Measurements from ENCODE around the gene PDX1. TPM values are rescaled to one million over a fixed set of nuclear protein-coding genes. Genes with fewer than 3 reads are reported as not detected.
A peak's percentile ranks its signal among the peaks of the same experiment; 100 is the strongest.

PDX1 gene
- polyA plus RNA-seq, 1 donor, result not detected

DNA sequence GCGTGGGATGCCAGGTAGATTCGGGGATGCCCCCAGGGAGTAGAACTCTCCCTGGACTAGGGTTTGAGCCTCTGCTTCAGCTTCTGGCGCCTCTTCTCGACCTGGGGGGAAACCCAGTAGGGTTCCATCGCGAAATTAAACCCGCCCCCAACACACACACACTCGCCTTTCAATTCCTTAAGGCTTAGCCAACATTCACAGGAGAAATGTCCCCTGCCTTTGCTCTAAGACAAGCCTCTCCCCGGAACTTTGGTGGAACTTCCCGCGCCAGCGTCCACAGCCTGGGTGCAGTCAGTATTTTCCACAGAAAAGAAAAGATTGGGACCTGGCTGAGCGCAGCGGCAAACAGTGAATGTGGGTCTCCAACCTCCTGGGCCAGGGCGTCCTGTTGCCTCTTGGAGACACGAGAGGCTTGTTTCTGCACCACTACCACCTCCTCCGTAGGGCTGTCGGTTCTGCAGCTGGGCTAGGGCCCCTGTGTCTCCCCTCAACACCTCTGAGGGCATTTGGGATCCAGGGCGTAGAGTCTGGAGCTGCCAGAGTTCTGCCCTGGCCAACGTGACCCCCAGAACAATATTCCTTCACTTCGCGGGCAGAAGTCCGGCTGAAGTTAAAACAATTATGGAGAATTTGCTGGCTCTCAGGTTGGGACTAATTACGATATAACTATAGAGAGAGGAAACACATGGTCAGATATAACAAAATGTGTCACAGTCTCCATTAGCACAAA lies 3.2 kb downstream of the PDX1 start:
- DNase-seq (ENCODE audit: low read depth), result no peak

- no peak for DNase-seq (ENCODE audit: low read depth)
Observed at GRCh38 chr13:27923794-27924528, 4.2 kb downstream of the PDX1 start.

GRCh38 chr13:27924529-27925141 lies 4.8 kb downstream of the PDX1 start:
- DNase-seq (ENCODE audit: low read depth), result no peak

DNA sequence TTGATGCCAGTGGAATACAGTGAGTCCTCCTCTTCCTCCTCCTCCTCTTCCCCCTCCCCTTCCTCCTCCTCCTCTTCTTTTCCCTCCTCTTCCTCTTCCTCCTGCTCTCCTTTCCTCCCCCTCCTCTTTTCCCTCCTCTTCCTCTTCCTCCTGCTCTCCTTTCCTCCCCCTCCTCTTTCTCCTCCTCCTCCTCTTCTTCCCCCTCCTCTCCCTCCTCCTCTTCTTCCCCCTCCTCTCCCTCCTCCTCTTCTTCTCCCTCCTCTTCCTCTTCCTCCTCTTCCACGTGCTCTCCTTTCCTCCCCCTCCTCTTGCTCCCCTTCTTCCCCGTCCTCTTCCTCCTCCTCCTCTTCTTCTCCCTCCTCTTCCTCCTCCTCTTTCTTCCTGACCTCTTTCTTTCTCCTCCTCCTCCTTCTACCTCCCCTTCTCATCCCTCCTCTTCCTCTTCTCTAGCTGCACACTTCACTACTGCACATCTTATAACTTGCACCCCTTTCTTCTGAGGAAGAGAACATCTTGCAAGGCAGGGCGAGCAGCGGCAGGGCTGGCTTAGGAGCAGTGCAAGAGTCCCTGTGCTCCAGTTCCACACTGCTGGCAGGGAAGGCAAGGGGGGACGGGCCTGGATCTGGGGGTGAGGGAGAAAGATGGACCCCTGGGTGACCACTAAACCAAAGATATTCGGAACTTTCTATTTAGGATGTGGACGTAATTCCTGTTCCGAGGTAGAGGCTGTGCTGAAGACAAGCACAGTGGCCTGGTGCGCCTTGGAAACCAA lies 5.6 kb downstream of the PDX1 start:
- no peak for DNase-seq (ENCODE audit: low read depth)

DNA sequence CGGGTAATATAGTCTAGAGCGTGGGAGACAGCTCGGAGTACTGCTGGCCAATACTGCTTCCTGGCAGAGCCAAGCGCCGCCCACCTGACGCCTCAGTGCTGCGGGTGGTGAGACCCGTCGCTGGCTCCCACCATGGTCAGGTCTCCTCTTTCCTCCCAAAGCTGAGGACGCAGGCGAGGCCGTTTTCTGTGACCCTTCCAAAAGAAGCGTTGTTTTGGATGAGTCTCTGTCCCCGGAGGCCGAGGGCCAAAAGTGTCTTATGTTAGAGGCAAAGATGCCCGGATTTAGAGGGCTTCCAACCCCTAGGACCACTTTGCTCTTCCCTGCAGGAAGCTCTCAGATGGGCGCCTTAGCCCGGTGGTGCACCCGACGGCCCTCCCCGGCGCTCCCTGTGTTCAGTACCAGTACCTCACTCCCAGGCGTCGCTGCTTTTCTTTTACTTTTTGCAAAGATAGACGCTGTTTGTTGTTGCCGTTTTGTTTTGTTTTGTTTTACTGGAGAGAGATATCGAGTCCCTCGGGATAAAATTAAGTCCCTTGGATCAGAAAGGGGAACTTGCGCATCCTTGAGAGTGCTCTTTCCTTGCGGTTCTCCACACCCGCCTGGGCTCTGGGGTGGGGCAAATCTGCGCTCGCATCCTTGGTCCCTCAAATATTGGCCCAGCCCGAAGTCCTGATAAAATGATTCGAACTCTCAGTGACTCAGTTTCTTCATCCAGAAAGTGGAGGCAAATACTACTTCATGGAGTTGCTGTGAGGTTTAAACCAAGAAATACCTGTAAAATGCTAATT lies 7.0 kb downstream of the PDX1 start:
- DNase-seq (ENCODE audit: low read depth), result no peak

- no peak for DNase-seq (ENCODE audit: low read depth)
Observed at GRCh38 chr13:27927444-27928352, 7.9 kb downstream of the PDX1 start.

DNA sequence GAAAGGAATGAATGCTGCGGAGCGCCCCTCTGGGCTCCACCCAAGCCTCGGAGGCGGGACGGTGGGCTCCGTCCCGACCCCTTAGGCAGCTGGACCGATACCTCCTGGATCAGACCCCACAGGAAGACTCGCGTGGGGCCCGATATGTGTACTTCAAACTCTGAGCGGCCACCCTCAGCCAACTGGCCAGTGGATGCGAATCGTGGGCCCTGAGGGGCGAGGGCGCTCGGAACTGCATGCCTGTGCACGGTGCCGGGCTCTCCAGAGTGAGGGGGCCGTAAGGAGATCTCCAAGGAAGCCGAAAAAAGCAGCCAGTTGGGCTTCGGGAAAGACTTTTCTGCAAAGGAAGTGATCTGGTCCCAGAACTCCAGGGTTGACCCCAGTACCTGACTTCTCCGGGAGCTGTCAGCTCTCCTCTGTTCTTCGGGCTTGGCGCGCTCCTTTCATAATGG lies 8.6 kb downstream of the PDX1 start:
- DNase-seq (ENCODE audit: low read depth), result no peak

DNA sequence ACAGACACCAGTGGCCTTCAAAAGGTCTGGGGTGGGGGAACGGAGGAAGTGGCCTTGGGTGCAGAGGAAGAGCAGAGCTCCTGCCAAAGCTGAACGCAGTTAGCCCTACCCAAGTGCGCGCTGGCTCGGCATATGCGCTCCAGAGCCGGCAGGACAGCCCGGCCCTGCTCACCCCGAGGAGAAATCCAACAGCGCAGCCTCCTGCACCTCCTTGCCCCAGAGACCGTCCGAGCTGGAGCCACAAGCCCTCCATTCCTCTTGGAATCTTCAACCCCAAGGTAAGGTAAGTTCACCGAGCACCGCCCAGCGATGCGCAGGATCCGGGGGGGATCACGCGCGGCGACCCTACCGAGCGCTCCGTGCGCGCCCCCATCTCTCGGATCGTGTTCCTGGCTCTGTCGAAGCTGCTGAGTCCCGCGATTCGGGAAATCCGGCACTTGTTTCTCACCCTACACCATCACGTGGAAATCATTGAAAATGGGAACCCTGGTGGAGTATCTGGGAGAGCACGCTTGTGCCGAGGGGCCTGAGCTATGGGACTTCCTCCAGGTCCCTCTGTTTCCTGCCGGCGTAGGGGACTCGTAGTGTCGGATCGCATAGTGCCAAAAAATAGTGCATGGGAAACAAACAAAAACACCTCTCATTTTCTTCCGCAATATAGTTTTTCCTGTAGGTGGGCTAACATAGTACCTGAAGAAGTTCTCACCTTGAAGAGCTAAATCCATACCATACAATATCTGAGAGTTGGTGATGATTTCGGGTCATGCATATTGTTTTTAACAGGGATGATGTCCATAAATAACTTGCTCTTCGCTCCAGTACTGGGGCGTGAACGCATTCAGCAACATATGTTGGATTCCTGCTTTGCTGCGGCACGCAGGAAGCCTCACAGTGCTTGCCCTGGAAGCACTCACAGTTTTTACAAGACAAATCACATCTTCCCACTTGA lies 9.3 kb downstream of the PDX1 start:
- DNase-seq (ENCODE audit: low read depth), result no peak

DNA sequence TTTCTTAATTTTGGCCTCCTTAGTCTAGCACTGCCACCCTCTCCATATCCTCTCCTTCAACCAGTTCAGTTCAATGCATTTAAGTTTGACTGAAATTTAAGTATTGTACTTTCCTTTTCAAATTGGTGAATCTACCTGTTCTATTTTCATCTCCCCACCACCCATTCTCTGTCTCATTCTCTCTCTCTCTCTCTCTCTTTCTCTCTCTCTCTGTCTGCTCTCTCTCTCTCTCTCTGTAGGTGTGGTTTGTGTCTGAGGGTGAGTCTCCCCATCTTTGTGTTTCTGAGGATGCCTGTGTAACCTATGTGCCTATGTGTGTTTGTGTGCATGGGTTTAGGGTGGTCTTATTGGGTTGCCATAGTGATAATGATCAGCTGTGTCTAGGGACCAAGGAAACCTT lies 10.1 kb downstream of the PDX1 start:
- DNase-seq (ENCODE audit: low read depth), result no peak

GRCh38 chr13:27933118-27933517 lies 13.3 kb downstream of the PDX1 start:
- no peak for DNase-seq (ENCODE audit: low read depth)

DNA sequence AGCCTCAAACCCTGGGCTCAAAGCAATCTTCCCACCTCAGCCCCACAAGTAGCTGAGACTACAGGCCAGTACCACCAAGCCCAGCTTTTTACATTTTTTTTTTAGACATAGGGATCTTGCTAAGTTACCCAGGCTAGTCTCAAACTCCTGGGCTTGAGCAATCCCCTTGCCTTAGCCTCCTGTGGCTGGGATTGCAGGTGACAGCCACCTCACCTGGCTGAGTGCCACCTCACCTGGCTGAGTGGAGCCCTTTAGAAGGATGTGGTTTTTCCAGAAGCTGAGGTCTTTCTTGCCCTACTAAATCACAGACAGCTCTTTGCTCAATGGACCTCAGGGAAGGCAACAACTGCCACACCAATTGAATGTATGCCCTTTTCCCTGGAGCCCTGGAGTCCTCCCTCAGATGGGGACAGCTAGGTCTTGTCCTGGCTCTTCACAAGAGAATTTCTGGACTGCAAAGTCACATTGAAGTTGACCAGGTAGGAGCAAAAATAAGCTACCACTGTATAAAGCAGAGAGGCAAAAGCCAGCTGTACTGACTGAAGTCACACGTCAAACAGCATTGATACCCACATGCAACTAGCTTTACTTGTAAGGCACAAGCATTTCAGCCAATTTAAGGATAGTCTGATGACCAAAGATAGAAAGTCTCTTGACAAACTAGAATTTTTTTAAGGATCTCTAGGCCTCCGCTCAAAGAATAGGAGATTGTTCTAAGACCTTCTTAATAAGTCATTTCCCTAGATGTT lies 14.0 kb downstream of the PDX1 start:
- DNase-seq (ENCODE audit: low read depth), result no peak

- DNase-seq (ENCODE audit: low read depth), result no peak
Observed at GRCh38 chr13:27942972-27943371, 23.2 kb downstream of the PDX1 start.

DNA sequence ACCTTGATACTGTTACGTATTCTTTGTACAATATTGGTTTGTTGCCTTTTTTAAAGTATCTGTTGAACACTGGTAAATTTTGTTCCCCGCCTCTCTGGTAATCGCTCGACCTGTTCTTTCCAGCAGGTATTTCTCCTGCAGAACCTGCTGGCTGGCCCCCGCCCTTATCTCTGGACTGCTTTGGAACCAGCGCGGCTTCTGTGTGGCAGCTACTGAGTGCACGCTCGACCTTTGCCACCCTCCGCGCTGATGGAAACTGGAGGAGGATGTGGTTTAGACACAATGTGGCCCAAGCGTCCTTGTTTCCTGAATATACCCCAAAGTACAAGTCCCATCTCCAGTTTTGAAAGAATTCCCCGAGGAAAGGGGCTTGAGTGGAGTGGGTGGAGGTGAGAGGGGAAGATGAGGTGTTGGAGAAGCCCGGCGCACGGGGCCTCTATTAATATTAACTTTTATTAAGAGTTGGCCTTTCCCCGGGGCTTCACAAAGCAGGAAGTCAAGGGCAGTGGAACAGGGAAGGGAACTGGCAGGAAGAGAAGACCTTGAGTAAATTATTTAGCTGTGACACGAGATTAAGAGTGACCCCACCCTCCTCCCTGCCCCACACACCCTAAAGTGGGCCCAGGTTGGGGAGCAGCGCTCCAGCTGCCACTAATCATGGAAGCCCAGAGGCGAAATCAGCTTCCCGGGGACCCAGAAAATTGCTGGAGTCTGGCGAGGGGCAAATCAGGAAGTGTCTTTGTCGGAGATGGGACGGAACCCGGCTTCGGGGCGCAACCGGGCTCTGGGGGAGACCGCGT lies 33.3 kb downstream of the PDX1 start:
- no peak for DNase-seq (ENCODE audit: low read depth)

- peak; percentile 11 for DNase-seq (ENCODE audit: low read depth)
Observed at GRCh38 chr13:27953676-27954405, 34.0 kb downstream of the PDX1 start.

DNA sequence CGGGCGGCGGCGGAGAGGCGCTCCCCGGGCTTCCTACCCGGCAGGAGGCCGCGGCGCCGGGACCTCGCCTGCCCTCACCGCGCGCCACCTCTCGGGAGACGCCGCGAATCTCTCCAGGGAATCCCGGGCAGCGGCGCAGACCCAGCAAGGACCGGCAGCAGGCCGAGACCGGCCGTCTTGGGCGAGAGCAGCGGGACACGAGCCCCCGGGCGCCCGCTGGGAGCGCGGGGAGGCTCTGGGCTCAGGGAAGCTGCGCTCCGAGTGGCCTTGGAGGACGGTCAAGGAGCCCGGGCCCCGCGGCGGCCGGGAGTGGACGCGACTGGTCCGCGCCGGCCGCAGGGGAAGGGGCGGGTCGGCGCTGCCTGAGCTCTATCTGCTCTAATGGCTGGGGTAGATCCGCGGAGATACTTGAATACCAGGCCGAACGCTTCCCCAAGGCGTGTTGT lies 34.6 kb downstream of the PDX1 start:
- DNase-seq (ENCODE audit: low read depth), result no peak

DNA sequence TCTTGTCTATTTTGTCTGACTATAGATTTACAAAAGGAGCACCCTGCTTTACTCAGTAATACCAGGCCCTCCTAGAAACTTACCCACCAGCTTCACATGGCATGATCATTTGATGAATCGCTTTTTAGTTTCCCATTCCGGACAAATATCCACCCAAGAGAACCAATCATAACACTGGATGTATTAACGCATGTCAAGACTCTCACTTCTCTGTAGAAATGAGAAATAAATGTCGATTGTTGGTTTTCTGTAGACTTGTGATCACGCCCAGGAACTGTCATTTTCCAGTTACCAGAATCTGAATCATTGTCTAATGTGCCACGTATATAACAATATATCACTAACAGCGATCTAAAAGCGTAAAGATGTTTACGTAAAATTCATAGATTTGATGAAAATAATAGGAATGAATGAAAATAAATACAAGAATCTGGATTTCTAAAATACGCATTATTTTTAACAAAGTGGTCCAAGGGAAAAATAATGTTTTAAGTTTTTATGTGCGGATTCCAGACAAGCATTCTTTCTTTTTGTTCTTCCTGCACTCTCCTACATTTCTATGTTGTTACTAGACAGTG lies 35.3 kb downstream of the PDX1 start:
- no peak for DNase-seq (ENCODE audit: low read depth)

Measured in forelimb muscle (tissue), 1 donor.